ENCODE data around the gene NBEA. TPM values are rescaled to one million over a fixed set of nuclear protein-coding genes. Genes with fewer than 3 reads are reported as not detected.

The NBEA gene
- total RNA-seq, 1 donor from 2014 or later: 6.1 TPM

DNA sequence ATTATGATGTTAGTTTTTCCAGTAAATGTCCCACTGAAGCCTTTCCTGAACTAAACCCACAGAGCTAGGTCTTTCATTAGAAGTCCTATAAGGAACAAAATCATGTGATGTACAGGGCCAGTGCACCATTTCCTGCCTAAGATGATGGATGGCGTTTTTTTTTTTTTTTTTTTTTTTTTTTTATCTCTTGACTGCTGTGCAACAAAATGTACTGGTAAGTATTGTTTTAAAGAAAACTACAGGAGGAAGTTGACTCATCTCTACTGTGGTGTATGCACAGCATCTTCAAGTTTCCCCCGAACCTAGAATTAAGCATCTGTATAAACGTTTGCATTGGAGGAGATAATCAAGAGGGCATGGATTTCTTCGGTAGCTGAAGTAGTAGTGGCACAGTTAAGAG, 197.5 kb downstream of the NBEA start:
- TF ChIP-seq, protein P1, sequence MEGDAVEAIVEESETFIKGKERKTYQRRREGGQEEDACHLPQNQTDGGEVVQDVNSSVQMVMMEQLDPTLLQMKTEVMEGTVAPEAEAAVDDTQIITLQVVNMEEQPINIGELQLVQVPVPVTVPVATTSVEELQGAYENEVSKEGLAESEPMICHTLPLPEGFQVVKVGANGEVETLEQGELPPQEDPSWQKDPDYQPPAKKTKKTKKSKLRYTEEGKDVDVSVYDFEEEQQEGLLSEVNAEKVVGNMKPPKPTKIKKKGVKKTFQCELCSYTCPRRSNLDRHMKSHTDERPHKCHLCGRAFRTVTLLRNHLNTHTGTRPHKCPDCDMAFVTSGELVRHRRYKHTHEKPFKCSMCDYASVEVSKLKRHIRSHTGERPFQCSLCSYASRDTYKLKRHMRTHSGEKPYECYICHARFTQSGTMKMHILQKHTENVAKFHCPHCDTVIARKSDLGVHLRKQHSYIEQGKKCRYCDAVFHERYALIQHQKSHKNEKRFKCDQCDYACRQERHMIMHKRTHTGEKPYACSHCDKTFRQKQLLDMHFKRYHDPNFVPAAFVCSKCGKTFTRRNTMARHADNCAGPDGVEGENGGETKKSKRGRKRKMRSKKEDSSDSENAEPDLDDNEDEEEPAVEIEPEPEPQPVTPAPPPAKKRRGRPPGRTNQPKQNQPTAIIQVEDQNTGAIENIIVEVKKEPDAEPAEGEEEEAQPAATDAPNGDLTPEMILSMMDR (IDR thresholded peaks at IDR 0.05; ENCODE audit: insufficient read depth, low read length, poor library complexity, severe bottlenecking): no peak
- Histone ChIP-seq H3K4me3 (ENCODE audit: low read depth, low read length) (no peak overlapping the region), H3K36me3 (ENCODE audit: control insufficient read depth, insufficient read depth, low read length) (no peaks in the 10 kb centered on the region), H3K27me3 (ENCODE audit: control insufficient read depth, insufficient read depth, low read length) (no peaks in the 10 kb centered on the region)
- DNase-seq (ENCODE audit: low read depth): no peak

GRCh38 chr13:35140321-35140720, 198.3 kb downstream of the NBEA start:
- Histone ChIP-seq H3K4me3 (ENCODE audit: low read depth, low read length) (no peak overlapping the region), H3K36me3 (ENCODE audit: control insufficient read depth, insufficient read depth, low read length) (no peaks in the 10 kb centered on the region), H3K27me3 (ENCODE audit: control insufficient read depth, insufficient read depth, low read length) (no peaks in the 10 kb centered on the region)
- DNase-seq (ENCODE audit: low read depth): no peak
- TF ChIP-seq, protein P1 (IDR thresholded peaks at IDR 0.05; ENCODE audit: insufficient read depth, low read length, poor library complexity, severe bottlenecking): no peak

GRCh38 chr13:35140831-35141230, 198.8 kb downstream of the NBEA start:
- H3K4me3 ChIP-seq (ENCODE audit: low read depth, low read length): no peak overlapping the region
- TF ChIP-seq, protein P1 (IDR thresholded peaks at IDR 0.05; ENCODE audit: insufficient read depth, low read length, poor library complexity, severe bottlenecking): no peak
- no peak for DNase-seq (ENCODE audit: low read depth)
- H3K36me3 ChIP-seq (ENCODE audit: control insufficient read depth, insufficient read depth, low read length): no peaks in the 10 kb centered on the region
- H3K27me3 ChIP-seq (ENCODE audit: control insufficient read depth, insufficient read depth, low read length): no peaks in the 10 kb centered on the region

DNA sequence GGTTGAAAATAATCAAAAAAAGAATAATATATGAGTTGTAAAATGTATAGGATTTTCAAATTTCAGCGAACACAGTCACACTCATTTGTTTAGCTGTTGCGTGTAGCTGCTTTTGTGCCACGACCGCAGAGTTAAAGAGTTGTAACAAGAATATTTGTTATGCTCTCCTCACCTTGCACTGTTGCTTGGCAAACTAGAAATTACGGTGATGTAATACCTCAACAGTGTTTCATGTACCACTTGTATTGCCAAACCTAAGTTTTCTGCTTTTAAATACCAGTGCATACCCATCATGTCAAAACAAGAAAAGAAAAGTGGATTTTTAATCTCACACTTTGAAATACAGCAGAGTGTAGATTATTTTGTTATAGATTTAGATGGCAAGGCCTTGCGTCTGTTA, 201.1 kb downstream of the NBEA start:
- Histone ChIP-seq H3K27me3 (ENCODE audit: control insufficient read depth, insufficient read depth, low read length) (no peaks in the 10 kb centered on the region), H3K36me3 (ENCODE audit: control insufficient read depth, insufficient read depth, low read length) (no peaks in the 10 kb centered on the region), H3K4me3 (ENCODE audit: low read depth, low read length) (no peak overlapping the region)
- TF ChIP-seq, protein P1 (IDR thresholded peaks at IDR 0.05; ENCODE audit: insufficient read depth, low read length, poor library complexity, severe bottlenecking): no peak
- no peak for DNase-seq (ENCODE audit: low read depth)

DNA sequence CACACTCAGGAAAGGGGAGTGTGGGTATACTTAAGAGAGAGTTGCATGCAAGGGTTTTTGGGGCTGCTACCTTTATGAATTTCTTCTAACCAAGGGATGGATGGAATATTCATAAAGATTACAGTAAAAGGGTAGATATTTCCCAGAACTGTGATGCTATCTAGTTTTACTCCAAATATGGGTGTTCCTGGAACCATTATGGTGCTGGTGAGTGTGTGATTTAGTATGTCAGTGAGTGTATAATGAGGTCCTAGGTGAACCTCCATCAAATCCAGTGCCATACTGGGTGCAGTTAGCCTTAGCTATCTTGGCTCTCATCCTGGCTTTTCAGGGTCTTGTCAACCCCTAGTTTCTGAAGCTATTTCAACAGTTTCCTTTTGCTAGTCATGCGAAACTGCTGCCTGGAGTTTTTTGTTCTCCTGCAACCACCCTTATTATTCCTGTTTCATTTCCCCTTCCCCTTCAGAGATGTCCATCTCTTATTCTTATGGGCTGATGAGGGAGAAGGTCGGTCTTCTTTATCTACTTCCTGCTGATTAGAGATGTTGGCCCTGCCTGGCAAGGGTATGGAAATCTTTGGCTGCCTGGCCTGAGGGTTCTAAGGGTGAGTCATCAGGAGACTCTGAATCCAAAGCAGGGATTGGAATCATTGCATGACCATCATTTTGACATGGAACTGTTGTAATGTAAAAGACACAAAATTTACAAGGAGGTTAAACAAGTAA, 202.3 kb downstream of the NBEA start:
- TF ChIP-seq, protein P1 (IDR thresholded peaks at IDR 0.05; ENCODE audit: insufficient read depth, low read length, poor library complexity, severe bottlenecking): no peak
- no peak overlapping the region for H3K4me3 ChIP-seq (ENCODE audit: low read depth, low read length)
- no peak for DNase-seq (ENCODE audit: low read depth)
- H3K36me3 ChIP-seq (ENCODE audit: control insufficient read depth, insufficient read depth, low read length): no peaks in the 10 kb centered on the region
- H3K27me3 ChIP-seq (ENCODE audit: control insufficient read depth, insufficient read depth, low read length): no peaks in the 10 kb centered on the region

GRCh38 chr13:35146686-35147085, 204.6 kb downstream of the NBEA start:
- no peak overlapping the region for H3K4me3 ChIP-seq (ENCODE audit: low read depth, low read length)
- no peak for DNase-seq (ENCODE audit: low read depth)
- no peaks in the 10 kb centered on the region for H3K27me3 ChIP-seq (ENCODE audit: control insufficient read depth, insufficient read depth, low read length)
- H3K36me3 ChIP-seq (ENCODE audit: control insufficient read depth, insufficient read depth, low read length): no peaks in the 10 kb centered on the region
- TF ChIP-seq, protein P1 (IDR thresholded peaks at IDR 0.05; ENCODE audit: insufficient read depth, low read length, poor library complexity, severe bottlenecking): no peak

Measured in kidney epithelial cell (primary cell).